Liver (tissue), 9 donors: ENCODE data around the gene RAB4A. TPM values are rescaled to one million over a fixed set of nuclear protein-coding genes. Genes with fewer than 3 reads are reported as not detected.

Source experiments
- DNase-seq: peaks from one replicate; pipeline ENCODE4 v3.0.0-alpha.2; 2017; ENCODE audit warnings: low spot score
- H3K27ac ChIP-seq, 2 donors: one replicate each; pipeline ENCODE4 v1.7.0; 2013; ENCODE audit warnings: inconsistent platforms in 2 of 2, low read length in 2 of 2, control low read depth in 1 of 2, low read depth in 1 of 2, mild to moderate bottlenecking in 1 of 2
- H3K27me3 ChIP-seq, 4 donors: one replicate each; pipeline versions ENCODE4 v1.6.1 to v1.7.0; 2013; ENCODE audit warnings: low read length in 3 of 4, inconsistent platforms in 1 of 4, mild to moderate bottlenecking in 1 of 4, moderate library complexity in 1 of 4; ENCODE audit not compliant: control insufficient read depth in 4 of 4, insufficient read depth in 4 of 4
- H3K36me3 ChIP-seq, 4 donors: one replicate each; pipeline versions ENCODE4 v1.6.1 to v1.7.0; 2013; ENCODE audit warnings: low read length in 3 of 4, mild to moderate bottlenecking in 3 of 4, low read depth in 1 of 4, moderate library complexity in 1 of 4; ENCODE audit not compliant: control insufficient read depth in 4 of 4, insufficient read depth in 3 of 4
- H3K4me1 ChIP-seq, 4 donors: one replicate each; pipeline versions ENCODE4 v1.6.1 to v1.7.0; 2013; ENCODE audit warnings: low read length in 3 of 4, mild to moderate bottlenecking in 3 of 4, moderate library complexity in 1 of 4; ENCODE audit not compliant: control insufficient read depth in 4 of 4, insufficient read depth in 4 of 4
- H3K4me3 ChIP-seq, 3 donors: one replicate each; pipeline versions ENCODE4 v1.6.1 to v1.7.0; 2013; ENCODE audit warnings: low read length in 3 of 3, control low read depth in 1 of 3, low read depth in 1 of 3, mild to moderate bottlenecking in 1 of 3
- H3K9ac ChIP-seq, 2 donors: one replicate each; pipeline ENCODE4 v1.7.0; 2013; ENCODE audit warnings: low read length in 2 of 2, mild to moderate bottlenecking in 2 of 2, moderate library complexity in 2 of 2, control low read depth in 1 of 2, low read depth in 1 of 2
- H3K9me3 ChIP-seq, 4 donors: one replicate each; pipeline versions ENCODE4 v1.6.1 to v1.7.0; 2013; ENCODE audit warnings: low read length in 3 of 4; ENCODE audit not compliant: control insufficient read depth in 4 of 4
- EGR1 ChIP-seq, 2 donors: IDR thresholded peaks; 2 replicates each; pipeline ENCODE4 v1.6.1; 2016 to 2018; ENCODE audit warnings: antibody characterized with exemption in 2 of 2, low read depth in 2 of 2
- FOXA1 ChIP-seq: IDR thresholded peaks from 2 replicates; pipeline ENCODE4 v1.6.1; 2016; ENCODE audit warnings: antibody characterized with exemption
- GABPA ChIP-seq, 2 donors: IDR thresholded peaks in 1 of 2; conservative IDR thresholded peaks in 1 of 2; 2 replicates each; pipeline ENCODE4 v1.6.1; 2016; ENCODE audit warnings: antibody characterized with exemption in 2 of 2, mild to moderate bottlenecking in 1 of 2, moderate library complexity in 1 of 2
- HNF4A ChIP-seq, 2 donors: conservative IDR thresholded peaks; 2 replicates each; pipeline ENCODE4 v1.6.1; 2016; ENCODE audit warnings: antibody characterized with exemption in 2 of 2, mild to moderate bottlenecking in 2 of 2
- HNF4G ChIP-seq: IDR thresholded peaks from 2 replicates; pipeline ENCODE4 v1.6.1; 2016; ENCODE audit warnings: antibody characterized with exemption
- NR2F2 ChIP-seq: IDR thresholded peaks from 2 replicates; pipeline ENCODE4 v1.6.1; 2016; ENCODE audit warnings: antibody characterized with exemption
- RXRA ChIP-seq, 2 donors: IDR thresholded peaks; 2 replicates each; pipeline ENCODE4 v1.6.1; 2017 to 2018; ENCODE audit warnings: antibody characterized with exemption in 2 of 2, mild to moderate bottlenecking in 1 of 2
- SP1 ChIP-seq: IDR thresholded peaks from 2 replicates; pipeline ENCODE4 v1.6.1; 2018; ENCODE audit warnings: antibody characterized with exemption, mild to moderate bottlenecking
- WGBS: extraction: QIAGEN DNeasy Blood & Tissue Kit; methylation state at CpG from one replicate; pipeline ENCODE4 v1.1.7; 2013; 5-methylcytosine and 5-hydroxymethylcytosine counted together
- polyA plus RNA-seq, 2 donors: library from polyadenylated mRNA; stranded (reverse) in 1 of 2; unstranded in 1 of 2; fragments of 200-250 nt in 1 of 2; fragments of >200 nt in 1 of 2; fragmentation: Nextera tagmentation in 1 of 2; extraction: Ambion mirVana in 1 of 2; gene quantifications; one replicate each; pipeline versions ENCODE4 v1.2.1 to v1.2.3, GENCODE V29; 2013 to 2015
- total RNA-seq, 2 donors: library from RNA; depleted of rRNA; stranded (reverse); fragments of >200 nt; gene quantifications; one replicate each; pipeline ENCODE4 v1.2.3, GENCODE V29; 2014
- TF ChIP-seq, protein P1 (sequence below): IDR thresholded peaks from 2 replicates; pipeline ENCODE4 v1.6.1; 2016; ENCODE audit warnings: antibody characterized with exemption
- TF ChIP-seq, protein P2 (sequence below): IDR thresholded peaks from 2 replicates; pipeline ENCODE4 v1.6.1; 2016; ENCODE audit warnings: antibody characterized with exemption, mild to moderate bottlenecking
- TF ChIP-seq, protein P3 (sequence below): IDR thresholded peaks from 2 replicates; pipeline ENCODE4 v1.6.1; 2016; ENCODE audit warnings: antibody characterized with exemption
- donor health status: healthy.
- donor health status: healthy.
- donor health status: healthy.
- donor health status: healthy.
- donor health status: healthy.

The RAB4A gene
- total and polyA plus RNA-seq, 4 donors: 16.5 to 51.9 (median 29.5) TPM

DNA sequence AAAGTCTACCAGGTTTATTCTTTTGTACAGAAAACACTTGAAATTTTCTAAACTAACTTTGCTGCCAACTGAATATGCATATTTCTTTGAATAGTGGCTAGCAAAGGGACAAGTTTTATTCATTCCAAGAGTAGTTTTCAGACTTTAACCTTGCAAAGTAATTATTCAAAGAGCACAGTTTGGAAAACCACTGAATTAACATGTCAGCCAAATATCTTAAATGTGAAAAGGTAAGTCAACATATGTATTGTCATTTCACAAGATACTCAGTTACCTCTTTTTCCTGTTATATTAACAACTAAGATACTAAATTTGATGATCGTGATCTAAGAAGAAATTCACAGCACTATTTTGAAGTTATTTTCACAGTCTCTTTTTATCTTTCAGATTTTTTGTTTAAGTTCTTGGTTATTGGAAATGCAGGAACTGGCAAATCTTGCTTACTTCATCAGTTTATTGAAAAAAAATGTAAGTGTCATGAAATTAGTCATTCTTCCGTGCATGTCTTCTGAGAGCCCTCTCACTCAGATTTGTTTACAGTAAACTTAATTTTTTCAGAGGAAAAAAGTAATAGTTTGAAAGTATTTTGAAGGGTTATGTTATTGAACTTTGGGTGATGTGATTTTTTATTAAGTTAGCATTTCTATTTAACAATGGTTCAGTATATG lies 15.3 kb downstream of the RAB4A start:
- TF ChIP-seq GABPA (IDR thresholded peaks at IDR 0.05 in 1 of 2, conservative IDR thresholded peaks at IDR 0.05 in 1 of 2) (no peak), HNF4A (conservative IDR thresholded peaks at IDR 0.05) (peak in 1 of 2 donors; percentile 40), EGR1 (IDR thresholded peaks at IDR 0.05; ENCODE audit: low read depth in 2 of 2) (no peak), HNF4G (no peak), SP1 (no peak)
- TF ChIP-seq, protein P1, sequence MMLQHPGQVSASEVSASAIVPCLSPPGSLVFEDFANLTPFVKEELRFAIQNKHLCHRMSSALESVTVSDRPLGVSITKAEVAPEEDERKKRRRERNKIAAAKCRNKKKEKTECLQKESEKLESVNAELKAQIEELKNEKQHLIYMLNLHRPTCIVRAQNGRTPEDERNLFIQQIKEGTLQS: no peak

DNA sequence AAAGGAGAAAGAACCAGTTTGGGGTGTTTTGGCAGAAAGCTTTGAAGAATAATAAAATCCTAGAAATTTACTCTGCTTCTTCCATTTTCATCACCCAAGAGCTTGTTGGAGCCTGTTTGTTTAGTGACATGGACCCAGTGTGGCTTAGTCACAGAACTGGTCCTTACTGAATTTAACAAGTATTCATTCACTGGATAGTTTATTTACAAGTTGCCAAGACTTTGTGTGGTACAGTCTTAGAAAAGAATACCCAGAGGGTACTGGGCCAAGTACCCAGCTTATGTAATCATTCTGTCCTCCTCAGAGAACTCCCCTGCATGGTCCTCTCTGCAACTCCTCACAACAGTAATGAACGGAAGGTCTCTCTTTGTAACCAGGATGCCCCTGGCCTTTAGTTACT lies 16.4 kb downstream of the RAB4A start:
- Histone ChIP-seq H3K4me3 (no peak overlapping the region), H3K27me3 (no peaks in the 10 kb centered on the region), H3K9me3 (no peaks in the 10 kb centered on the region), H3K9ac (no peak overlapping the region), H3K27ac (no peak overlapping the region), H3K36me3 (peaks cover 0 to 12% (median 11%) of the 10 kb centered on the region in 4 donors), H3K4me1 (peaks cover 0 to 24% (median 17%) of the 10 kb centered on the region in 4 donors)
- TF ChIP-seq, protein P1: no peak
- TF ChIP-seq GABPA (IDR thresholded peaks at IDR 0.05 in 1 of 2, conservative IDR thresholded peaks at IDR 0.05 in 1 of 2) (no peak), NR2F2 (no peak), RXRA (IDR thresholded peaks at IDR 0.05) (no peak), FOXA1 (no peak), HNF4G (no peak)
- TF ChIP-seq, protein P2, sequence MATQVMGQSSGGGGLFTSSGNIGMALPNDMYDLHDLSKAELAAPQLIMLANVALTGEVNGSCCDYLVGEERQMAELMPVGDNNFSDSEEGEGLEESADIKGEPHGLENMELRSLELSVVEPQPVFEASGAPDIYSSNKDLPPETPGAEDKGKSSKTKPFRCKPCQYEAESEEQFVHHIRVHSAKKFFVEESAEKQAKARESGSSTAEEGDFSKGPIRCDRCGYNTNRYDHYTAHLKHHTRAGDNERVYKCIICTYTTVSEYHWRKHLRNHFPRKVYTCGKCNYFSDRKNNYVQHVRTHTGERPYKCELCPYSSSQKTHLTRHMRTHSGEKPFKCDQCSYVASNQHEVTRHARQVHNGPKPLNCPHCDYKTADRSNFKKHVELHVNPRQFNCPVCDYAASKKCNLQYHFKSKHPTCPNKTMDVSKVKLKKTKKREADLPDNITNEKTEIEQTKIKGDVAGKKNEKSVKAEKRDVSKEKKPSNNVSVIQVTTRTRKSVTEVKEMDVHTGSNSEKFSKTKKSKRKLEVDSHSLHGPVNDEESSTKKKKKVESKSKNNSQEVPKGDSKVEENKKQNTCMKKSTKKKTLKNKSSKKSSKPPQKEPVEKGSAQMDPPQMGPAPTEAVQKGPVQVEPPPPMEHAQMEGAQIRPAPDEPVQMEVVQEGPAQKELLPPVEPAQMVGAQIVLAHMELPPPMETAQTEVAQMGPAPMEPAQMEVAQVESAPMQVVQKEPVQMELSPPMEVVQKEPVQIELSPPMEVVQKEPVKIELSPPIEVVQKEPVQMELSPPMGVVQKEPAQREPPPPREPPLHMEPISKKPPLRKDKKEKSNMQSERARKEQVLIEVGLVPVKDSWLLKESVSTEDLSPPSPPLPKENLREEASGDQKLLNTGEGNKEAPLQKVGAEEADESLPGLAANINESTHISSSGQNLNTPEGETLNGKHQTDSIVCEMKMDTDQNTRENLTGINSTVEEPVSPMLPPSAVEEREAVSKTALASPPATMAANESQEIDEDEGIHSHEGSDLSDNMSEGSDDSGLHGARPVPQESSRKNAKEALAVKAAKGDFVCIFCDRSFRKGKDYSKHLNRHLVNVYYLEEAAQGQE: no peak
- TF ChIP-seq, protein P3, sequence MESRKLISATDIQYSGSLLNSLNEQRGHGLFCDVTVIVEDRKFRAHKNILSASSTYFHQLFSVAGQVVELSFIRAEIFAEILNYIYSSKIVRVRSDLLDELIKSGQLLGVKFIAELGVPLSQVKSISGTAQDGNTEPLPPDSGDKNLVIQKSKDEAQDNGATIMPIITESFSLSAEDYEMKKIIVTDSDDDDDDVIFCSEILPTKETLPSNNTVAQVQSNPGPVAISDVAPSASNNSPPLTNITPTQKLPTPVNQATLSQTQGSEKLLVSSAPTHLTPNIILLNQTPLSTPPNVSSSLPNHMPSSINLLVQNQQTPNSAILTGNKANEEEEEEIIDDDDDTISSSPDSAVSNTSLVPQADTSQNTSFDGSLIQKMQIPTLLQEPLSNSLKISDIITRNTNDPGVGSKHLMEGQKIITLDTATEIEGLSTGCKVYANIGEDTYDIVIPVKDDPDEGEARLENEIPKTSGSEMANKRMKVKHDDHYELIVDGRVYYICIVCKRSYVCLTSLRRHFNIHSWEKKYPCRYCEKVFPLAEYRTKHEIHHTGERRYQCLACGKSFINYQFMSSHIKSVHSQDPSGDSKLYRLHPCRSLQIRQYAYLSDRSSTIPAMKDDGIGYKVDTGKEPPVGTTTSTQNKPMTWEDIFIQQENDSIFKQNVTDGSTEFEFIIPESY: no peak
- DNase-seq: no peak
- WGBS: 99% methylated on average over 1 of the region's 1 CpG

More for the DNA sequence above, 15.3 kb downstream of the RAB4A start:
- Histone ChIP-seq H3K9ac (no peak overlapping the region), H3K4me3 (no peak overlapping the region), H3K4me1 (peaks cover 0 to 24% (median 17%) of the 10 kb centered on the region in 4 donors), H3K27ac (no peak overlapping the region), H3K9me3 (no peaks in the 10 kb centered on the region), H3K27me3 (no peaks in the 10 kb centered on the region), H3K36me3 (peaks cover 0 to 12% (median 10%) of the 10 kb centered on the region in 4 donors)
- no peak for DNase-seq
- WGBS: 81% methylated on average over 2 of the region's 2 CpGs
